Calu3 (cell line): ENCODE results near the gene MAMLD1. TPM values are rescaled to one million over a fixed set of nuclear protein-coding genes. Genes with fewer than 3 reads are reported as not detected.

Experiments
- BruUV-seq: library from RNA; stranded (reverse); fragments of 400-500 nt; replicated peaks from 2 replicates; lab custom pipeline; 2021; lab: Mats Ljungman, UMichigan
- CTCF ChIA-PET: fragments of 300-600 bp; sonication (Branson Sonifier 250); formaldehyde crosslinking; loops from one replicate; lab custom pipeline; 2022; ENCODE audit warnings: antibody characterized with exemption; lab: Charles Lee
- DNase-seq: peaks from one replicate; pipeline ENCODE4 v3.0.0; 2022
- H3K27ac Mint-ChIP-seq: one replicate; pipeline ENCODE4 v1.8.0; 2022; ENCODE audit warnings: mixed read lengths; ENCODE audit not compliant: unreplicated experiment
- H3K27me3 Mint-ChIP-seq: one replicate; pipeline ENCODE4 v1.8.0; 2022; ENCODE audit warnings: mixed read lengths; ENCODE audit not compliant: unreplicated experiment
- H3K36me3 Mint-ChIP-seq: one replicate; pipeline ENCODE4 v1.8.0; 2022; ENCODE audit warnings: mild to moderate bottlenecking, moderate library complexity, mixed read lengths; ENCODE audit not compliant: insufficient read depth, unreplicated experiment
- H3K4me1 Mint-ChIP-seq: one replicate; pipeline ENCODE4 v1.8.0; 2022; ENCODE audit warnings: mild to moderate bottlenecking, low read depth, mixed read lengths; ENCODE audit not compliant: unreplicated experiment
- H3K4me3 Mint-ChIP-seq: one replicate; pipeline ENCODE4 v1.8.0; 2022; ENCODE audit warnings: mild to moderate bottlenecking, low read depth, moderate library complexity, mixed read lengths; ENCODE audit not compliant: unreplicated experiment
- H3K9me3 Mint-ChIP-seq: one replicate; pipeline ENCODE4 v1.8.0; 2022; ENCODE audit warnings: low read depth, mixed read lengths; ENCODE audit not compliant: unreplicated experiment
- intact Hi-C: fragments of 100-400 bp; cut with micrococcal nuclease; formaldehyde crosslinking; loops from one replicate; pipeline ENCODE4 v1.10.0; 2022; ENCODE audit not compliant: unreplicated experiment
- total RNA-seq: library from RNA; stranded (reverse); gene quantifications from 2 replicates; pipeline ENCODE4 v1.2.3, GENCODE V29; 2022
- TF ChIP-seq, protein P1 (sequence below): fragments of 200-600 bp; IDR thresholded peaks from one replicate; pipeline ENCODE4 v1.8.0; 2022; ENCODE audit warnings: antibody characterized with exemption; ENCODE audit not compliant: unreplicated experiment

The MAMLD1 gene
- total RNA-seq, 1 experiment from 2014 or later, result 8.8 TPM

DNA sequence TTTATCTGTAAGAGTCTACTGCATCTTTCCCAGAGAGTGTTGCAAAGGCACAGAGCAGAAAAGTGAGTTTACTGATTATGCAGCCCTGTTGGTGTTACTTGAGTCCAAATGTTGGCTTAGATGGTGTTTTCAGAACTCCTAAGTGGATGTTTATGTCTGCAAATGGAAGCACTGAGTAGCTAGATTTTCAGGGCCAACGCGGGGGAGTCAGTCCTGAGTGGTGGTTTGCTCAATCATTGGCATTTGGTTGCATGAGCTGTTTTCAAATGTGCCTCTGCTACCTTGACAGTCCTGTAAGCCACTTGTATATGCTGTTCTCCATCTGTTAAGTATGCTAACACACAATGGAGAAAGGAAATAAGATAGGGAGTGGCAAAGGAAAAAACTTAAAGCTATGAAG lies 45.4 kb downstream of the MAMLD1 start:
- no peak for DNase-seq
- intact Hi-C loops, result no loop called here
- CTCF ChIA-PET, result no interaction called here
- Mint-ChIP-seq H3K27me3 (no peaks in the 10 kb centered on the region), H3K36me3 (no peaks in the 10 kb centered on the region), H3K4me1 (no peaks in the 10 kb centered on the region), H3K9me3 (no peaks in the 10 kb centered on the region), H3K4me3 (no peak overlapping the region), H3K27ac (no peak overlapping the region)
- BruUV-seq, result no TSS peak
- TF ChIP-seq, protein P1, sequence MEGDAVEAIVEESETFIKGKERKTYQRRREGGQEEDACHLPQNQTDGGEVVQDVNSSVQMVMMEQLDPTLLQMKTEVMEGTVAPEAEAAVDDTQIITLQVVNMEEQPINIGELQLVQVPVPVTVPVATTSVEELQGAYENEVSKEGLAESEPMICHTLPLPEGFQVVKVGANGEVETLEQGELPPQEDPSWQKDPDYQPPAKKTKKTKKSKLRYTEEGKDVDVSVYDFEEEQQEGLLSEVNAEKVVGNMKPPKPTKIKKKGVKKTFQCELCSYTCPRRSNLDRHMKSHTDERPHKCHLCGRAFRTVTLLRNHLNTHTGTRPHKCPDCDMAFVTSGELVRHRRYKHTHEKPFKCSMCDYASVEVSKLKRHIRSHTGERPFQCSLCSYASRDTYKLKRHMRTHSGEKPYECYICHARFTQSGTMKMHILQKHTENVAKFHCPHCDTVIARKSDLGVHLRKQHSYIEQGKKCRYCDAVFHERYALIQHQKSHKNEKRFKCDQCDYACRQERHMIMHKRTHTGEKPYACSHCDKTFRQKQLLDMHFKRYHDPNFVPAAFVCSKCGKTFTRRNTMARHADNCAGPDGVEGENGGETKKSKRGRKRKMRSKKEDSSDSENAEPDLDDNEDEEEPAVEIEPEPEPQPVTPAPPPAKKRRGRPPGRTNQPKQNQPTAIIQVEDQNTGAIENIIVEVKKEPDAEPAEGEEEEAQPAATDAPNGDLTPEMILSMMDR, result no peak

DNA sequence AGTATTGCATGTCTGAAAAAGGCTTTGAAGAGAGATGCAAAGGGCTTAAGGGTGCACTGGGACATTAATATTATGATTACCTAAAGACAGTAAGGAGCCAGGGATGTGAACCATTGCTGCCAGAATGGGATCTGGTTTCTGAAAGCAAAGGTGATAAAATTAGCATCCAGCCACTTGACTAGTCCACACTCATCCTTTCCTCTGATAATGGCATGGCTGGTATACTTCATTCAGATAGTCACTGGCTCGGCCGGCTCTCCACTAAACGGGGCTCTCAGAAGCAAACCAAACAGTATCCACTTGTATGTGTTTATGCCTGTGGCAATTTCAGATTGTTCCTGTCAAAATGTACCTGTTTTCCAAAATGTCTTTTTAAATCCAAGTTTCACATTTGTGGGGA lies 46.4 kb downstream of the MAMLD1 start:
- TF ChIP-seq, protein P1, result no peak
- no peaks in the 10 kb centered on the region for H3K36me3 Mint-ChIP-seq
- no peaks in the 10 kb centered on the region for H3K4me1 Mint-ChIP-seq
- H3K4me3 Mint-ChIP-seq, result no peak overlapping the region
- H3K27ac Mint-ChIP-seq, result no peak overlapping the region
- no peaks in the 10 kb centered on the region for H3K9me3 Mint-ChIP-seq
- no TSS peak for BruUV-seq
- intact Hi-C loops, result no loop called here
- DNase-seq, result no peak
- CTCF ChIA-PET, result no interaction called here
- no peaks in the 10 kb centered on the region for H3K27me3 Mint-ChIP-seq

DNA sequence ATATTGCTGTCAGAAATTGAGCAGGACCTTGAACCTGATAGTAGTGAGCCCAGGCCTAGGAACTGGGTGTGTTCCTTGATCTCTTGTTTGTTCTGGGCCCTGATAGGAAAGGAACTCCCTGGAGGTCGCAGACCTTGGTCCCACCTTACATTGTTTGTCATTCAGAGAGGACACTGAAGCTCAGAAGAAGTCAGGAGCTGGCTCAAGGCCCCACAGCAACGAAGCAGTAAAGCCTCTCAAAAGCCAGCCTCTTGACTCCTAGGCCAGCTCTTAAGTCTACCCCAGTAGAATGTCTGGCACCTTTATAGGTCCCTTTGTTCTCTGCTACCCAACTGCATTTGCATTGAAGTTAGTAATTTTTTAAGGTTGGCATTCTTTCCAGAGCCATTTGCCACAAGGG lies 46.8 kb downstream of the MAMLD1 start:
- TF ChIP-seq, protein P1, result no peak
- no TSS peak for BruUV-seq
- CTCF ChIA-PET, result no interaction called here
- Mint-ChIP-seq H3K4me1 (no peaks in the 10 kb centered on the region), H3K27ac (no peak overlapping the region), H3K4me3 (no peak overlapping the region), H3K9me3 (no peaks in the 10 kb centered on the region), H3K36me3 (no peaks in the 10 kb centered on the region), H3K27me3 (no peaks in the 10 kb centered on the region)
- no peak for DNase-seq
- intact Hi-C loops, result no loop called here

DNA sequence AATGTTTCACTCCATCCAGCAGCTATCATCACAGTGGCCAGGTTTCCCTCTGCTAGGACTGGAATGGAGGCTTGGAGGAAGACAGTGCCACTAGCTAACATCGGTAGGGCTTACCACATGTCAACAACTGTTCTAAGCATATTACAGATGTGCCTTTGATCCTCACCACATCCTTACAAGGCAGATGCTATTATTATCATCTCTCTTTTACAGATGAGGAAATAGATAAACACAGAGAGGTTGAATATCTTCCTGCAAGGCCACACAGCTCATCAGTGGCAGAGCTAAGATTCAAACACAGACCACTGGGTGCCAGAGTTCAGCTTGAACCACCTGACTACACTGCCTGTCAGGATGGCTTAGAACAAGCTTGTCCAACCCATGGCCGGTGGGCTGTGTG lies 47.4 kb downstream of the MAMLD1 start:
- Mint-ChIP-seq H3K27me3 (no peaks in the 10 kb centered on the region), H3K4me3 (no peak overlapping the region), H3K27ac (no peak overlapping the region), H3K9me3 (no peaks in the 10 kb centered on the region), H3K36me3 (no peaks in the 10 kb centered on the region), H3K4me1 (no peaks in the 10 kb centered on the region)
- no peak for DNase-seq
- no TSS peak for BruUV-seq
- TF ChIP-seq, protein P1, result no peak
- CTCF ChIA-PET, result no interaction called here
- intact Hi-C loops, result no loop called here
